ENCODE results near the gene DIS3L2.
"Not testable (repeated sequence)": the region's sequence is repeated elsewhere in the genome, so short reads cannot be mapped to it uniquely, and the experiment has no call there.

The DIS3L2 gene

GRCh38 chr2:231929961-231930592 lies 31.4 kb upstream of the DIS3L2 start:
- DNase-seq = no peak

- no peak for DNase-seq
Observed at GRCh38 chr2:231930593-231931281, 30.8 kb upstream of the DIS3L2 start.

- no peak for DNase-seq
Observed at GRCh38 chr2:231931481-231931915, 30.0 kb upstream of the DIS3L2 start.

- DNase-seq = no peak
Observed at GRCh38 chr2:231932711-231932970, 28.9 kb upstream of the DIS3L2 start.

- DNase-seq = no peak
Observed at GRCh38 chr2:231932985-231933915, 28.3 kb upstream of the DIS3L2 start.

GRCh38 chr2:231933916-231934401 lies 27.6 kb upstream of the DIS3L2 start:
- no peak for DNase-seq

GRCh38 chr2:231934441-231935206 lies 26.9 kb upstream of the DIS3L2 start:
- DNase-seq = no peak

GRCh38 chr2:231935207-231935524 lies 26.3 kb upstream of the DIS3L2 start:
- DNase-seq = no peak

GRCh38 chr2:231935815-231936214 lies 25.7 kb upstream of the DIS3L2 start:
- DNase-seq = no peak

GRCh38 chr2:231936491-231936890 lies 25.0 kb upstream of the DIS3L2 start:
- DNase-seq = no peak

GRCh38 chr2:231937057-231937456 lies 24.5 kb upstream of the DIS3L2 start:
- DNase-seq = no peak

- no peak for DNase-seq
Observed at GRCh38 chr2:231939022-231939421, 22.5 kb upstream of the DIS3L2 start.

- no peak for DNase-seq
Observed at GRCh38 chr2:231940795-231941194, 20.7 kb upstream of the DIS3L2 start.

GRCh38 chr2:231941673-231942072 lies 19.8 kb upstream of the DIS3L2 start:
- no peak for DNase-seq

GRCh38 chr2:231942180-231942579 lies 19.3 kb upstream of the DIS3L2 start:
- DNase-seq = no peak

GRCh38 chr2:231946241-231946814 lies 15.2 kb upstream of the DIS3L2 start:
- DNase-seq = no peak

GRCh38 chr2:231947112-231947511 lies 14.4 kb upstream of the DIS3L2 start:
- not testable (repeated sequence) for DNase-seq

GRCh38 chr2:231947694-231948093 lies 13.8 kb upstream of the DIS3L2 start:
- no peak for DNase-seq

- no peak for DNase-seq
Observed at GRCh38 chr2:231951452-231952035, 10.0 kb upstream of the DIS3L2 start.

- no peak for DNase-seq
Observed at GRCh38 chr2:231955758-231956472, 5.6 kb upstream of the DIS3L2 start.

- no peak for DNase-seq
Observed at GRCh38 chr2:231957913-231958763, 3.4 kb upstream of the DIS3L2 start.

All from activated CD4-positive, CD25-positive, alpha-beta regulatory T cell (primary cell).